Stimulated activated CD4-positive, alpha-beta T cell treated with anti-CD3 and anti-CD28 coated beads, Interleukin-2, amount 100 ng/mL, for 24 hours (primary cell): ENCODE data around the gene SNX25.
"Not testable (repeated sequence)": the region's sequence is repeated elsewhere in the genome, so short reads cannot be mapped to it uniquely, and the experiment has no call there.

Experiments used
- DNase-seq, 2 donors: peaks; one replicate each; pipeline ENCODE4 v3.0.0-alpha.2; 2020

Gene SNX25

GRCh38 chr4:185311113-185311888 lies 101.9 kb downstream of the SNX25 start:
- no peak for DNase-seq

DNA sequence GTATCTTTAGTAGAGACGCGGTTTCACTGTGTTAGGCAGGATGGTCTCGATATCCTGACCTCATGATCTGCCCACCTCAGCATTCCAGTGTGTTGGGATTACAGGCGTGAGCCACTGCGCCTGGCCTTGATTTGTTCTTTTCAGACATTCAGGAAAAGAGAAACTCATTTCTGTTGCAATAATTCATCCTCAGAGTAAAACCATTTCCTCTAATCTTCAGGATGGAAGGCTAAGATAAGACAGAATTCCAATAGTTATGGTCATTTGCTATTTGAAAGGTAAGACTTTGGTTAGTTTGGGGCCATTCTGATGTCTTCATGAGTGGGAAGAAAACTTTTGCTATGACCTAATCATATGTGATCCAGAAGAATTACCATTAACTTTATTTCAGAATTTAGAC lies 103.3 kb downstream of the SNX25 start:
- DNase-seq, result no peak

GRCh38 chr4:185317462-185317861 lies 108.1 kb downstream of the SNX25 start:
- DNase-seq, result not testable (repeated sequence)

- DNase-seq, result no peak
Measured at GRCh38 chr4:185317880-185318279, 108.5 kb downstream of the SNX25 start.

DNA sequence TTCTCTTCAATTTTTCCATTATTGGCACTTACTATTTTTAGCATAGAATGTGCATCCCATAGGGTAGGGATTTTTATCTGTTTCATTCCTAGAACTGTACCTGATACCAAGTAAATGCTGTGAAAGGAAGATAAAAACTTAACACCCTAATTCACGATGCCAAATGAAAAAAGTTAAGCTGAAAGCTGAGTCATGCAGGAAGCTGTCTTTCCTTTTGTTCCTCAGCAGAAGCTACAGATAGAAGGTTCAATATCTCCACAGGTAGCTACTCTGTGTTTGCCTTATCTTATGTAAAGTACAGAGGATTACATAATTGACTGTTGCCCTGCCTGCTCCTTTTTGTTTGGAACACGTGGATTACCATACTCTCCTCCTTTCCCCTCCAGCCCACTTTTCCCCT lies 109.3 kb downstream of the SNX25 start:
- no peak for DNase-seq

DNA sequence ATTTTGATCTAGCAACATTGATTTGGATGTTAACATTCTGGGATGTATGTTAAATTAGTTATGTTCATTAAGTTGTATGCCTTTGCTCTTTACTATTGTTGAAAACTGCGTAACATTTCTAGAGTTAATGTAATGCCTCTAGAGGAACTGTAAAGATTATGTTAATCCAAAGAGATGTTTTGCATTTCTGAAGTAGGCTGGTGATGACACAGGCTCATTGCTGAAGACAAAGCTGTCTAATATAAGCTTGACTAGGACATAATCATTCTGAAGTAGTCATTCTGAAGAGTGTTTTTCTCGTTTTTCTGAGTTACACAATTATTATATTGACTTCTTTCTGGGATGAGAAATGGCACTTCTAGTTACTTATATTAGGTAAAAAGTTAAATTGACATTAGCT lies 113.4 kb downstream of the SNX25 start:
- DNase-seq, result no peak

DNA sequence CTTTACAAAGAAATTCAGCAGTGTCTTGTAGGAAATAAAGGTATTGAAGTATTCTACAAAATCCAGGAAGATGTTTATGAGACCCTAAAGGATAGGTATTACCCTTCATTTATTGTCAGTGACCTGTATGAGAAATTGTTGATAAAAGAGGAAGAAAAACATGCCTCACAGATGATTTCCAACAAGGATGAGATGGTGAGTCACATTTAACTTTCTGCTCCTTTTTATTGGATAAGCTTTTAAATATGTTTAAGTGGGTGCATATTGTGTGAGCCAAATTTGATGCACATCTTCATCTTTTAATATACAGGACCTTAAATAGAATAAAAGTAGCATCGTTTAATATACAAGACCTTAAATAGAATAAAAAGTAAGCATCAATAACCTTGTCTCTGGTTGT lies 114.2 kb downstream of the SNX25 start:
- DNase-seq, result no peak

DNA sequence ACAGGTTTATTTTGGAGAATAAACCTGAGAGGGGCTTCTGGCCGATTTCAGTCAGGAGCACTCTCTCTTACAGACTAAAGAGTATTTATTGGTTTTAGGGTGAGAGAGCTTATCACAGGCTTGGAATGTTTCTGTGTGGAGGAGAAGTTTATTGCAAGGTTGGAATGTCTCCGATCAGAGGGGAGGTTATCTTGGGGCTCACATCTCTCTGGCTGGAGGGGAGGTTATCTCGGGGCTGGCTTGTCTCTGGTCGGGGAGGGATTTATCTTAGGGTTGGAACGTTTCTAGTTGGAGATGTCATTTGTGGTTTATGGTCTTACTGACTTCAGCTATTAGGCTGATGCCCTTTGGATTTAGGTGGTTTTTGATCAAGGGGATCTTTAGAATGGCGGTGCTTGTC lies 115.0 kb downstream of the SNX25 start:
- DNase-seq, result not testable (repeated sequence)

GRCh38 chr4:185325721-185326120 lies 116.3 kb downstream of the SNX25 start:
- not testable (repeated sequence) for DNase-seq

GRCh38 chr4:185328586-185328985 lies 119.2 kb downstream of the SNX25 start:
- no peak for DNase-seq

DNA sequence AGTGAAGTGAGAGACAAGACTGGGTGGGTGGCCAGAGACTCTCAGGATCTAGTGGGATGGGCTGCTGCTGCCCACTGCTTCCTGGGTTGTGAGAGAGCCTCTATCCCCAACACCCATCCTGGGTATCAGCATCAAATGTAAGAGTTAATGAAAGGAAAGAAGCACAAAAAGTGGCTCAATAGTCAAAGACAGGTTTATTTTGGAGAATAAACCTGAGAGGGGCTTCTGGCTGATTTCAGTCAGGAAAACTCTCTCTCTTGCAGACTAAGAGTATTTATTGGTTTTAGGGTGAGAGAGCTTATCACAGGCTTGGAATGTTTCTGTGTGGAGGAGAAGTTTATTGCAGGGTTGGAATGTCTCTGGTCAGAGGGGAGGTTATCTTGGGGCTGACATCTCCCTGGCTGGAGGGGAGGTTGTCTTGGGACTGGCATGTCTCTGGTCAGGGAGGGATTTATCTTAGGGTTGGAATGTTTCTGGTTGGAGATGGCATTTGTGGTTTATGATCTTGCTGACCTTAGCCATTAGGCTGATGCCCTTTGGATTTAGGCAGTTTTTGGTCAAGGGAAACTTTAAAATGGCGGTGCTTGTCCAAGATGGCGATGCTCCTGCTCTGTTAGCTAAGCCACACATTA lies 120.6 kb downstream of the SNX25 start:
- DNase-seq, result not testable (repeated sequence)

DNA sequence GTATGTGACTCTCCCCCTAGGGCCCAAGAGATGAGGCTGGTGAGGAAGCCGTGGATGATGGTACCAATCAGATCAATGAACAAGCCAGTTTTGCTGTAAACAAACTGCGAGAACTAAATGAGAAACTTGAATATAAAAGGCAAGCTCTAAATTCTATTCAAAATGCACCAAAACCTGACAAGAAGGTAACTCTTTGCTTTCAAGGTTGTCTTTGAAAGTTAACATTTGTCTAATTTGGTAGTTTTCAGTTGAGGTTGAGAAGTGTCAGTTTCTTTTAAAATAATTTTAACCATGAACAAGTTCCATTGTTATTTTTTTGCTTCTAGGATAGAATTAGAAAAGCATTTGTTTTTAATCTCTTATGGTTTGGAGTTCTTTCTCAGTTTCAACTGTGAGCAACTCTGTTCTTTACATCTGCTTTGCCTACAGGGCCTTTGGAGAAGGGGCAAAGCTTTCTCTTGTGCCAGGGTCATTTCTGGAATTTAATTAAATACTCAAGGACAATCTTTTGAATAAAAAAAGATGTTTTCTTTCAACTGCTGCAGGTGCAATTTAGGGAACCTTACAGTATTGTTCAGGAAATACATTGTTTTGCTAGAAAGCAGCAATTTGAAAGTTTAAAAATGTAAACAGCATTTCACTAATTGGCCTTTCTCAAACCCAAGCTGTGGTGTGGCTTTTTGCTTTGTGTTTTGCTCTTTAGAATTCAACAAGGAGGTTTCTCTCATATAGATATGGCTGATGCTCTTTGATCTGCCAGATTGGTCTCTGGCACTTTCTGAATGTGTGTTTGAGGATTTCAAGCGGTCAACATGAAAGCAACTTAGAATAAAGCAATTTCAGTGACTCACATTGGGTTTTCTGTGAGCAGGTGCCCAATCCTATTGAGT lies 123.4 kb downstream of the SNX25 start:
- DNase-seq, result no peak

GRCh38 chr4:185334326-185334725 lies 124.9 kb downstream of the SNX25 start:
- DNase-seq, result no peak

GRCh38 chr4:185335579-185335978 lies 126.2 kb downstream of the SNX25 start:
- DNase-seq, result no peak

DNA sequence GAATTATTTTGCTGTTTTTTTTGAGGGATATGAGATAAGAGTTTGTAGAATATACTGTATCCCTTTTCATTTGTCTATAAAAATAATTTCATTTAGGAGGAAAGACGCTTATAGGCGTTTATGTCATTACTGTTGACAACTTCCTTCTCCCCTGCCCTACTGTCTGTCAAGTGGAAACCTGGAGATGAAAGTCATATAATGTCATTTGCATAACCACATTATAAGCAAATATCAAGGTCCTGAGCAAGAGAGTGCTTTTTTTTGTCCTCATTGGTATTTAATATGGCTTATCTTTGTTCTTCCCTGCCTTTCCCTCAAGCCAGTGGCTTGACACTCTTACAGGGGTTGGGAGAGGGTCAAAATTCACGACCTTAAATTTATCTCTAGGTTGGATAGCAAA lies 130.5 kb downstream of the SNX25 start:
- no peak for DNase-seq

- no peak for DNase-seq
Measured at GRCh38 chr4:185341377-185341776, 132.0 kb downstream of the SNX25 start.

GRCh38 chr4:185341841-185342240 lies 132.4 kb downstream of the SNX25 start:
- no peak for DNase-seq

GRCh38 chr4:185343726-185344581 lies 134.6 kb downstream of the SNX25 start:
- DNase-seq, result no peak

- no peak for DNase-seq
Measured at GRCh38 chr4:185344743-185345538, 135.5 kb downstream of the SNX25 start.

- no peak for DNase-seq
Measured at GRCh38 chr4:185346975-185347601, 137.7 kb downstream of the SNX25 start.

DNA sequence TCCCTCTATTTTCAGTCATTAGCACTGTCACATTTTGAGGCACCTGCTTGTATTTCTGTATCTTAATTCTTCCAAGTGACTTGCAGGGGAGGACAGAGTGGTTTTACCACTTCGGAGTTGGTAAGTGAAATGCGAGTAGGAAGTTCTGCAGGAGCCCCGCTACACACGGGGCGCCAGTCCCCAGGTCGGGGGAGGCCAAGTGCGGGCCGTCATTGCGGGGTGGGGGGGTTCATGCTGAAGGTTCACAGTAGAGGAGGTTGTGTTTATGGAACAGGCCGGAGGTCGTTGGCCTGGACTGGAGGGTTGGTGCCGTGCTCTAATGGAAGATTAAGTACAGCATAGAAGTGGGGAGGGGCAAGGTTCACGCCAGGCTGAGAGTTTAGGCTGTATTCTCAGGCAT lies 142.3 kb downstream of the SNX25 start:
- no peak for DNase-seq
